Measurements from ENCODE around the gene GDA. TPM values are rescaled to one million over a fixed set of nuclear protein-coding genes. Genes with fewer than 3 reads are reported as not detected.
"Not testable (repeated sequence)": the region's sequence is repeated elsewhere in the genome, so short reads cannot be mapped to it uniquely, and the experiment has no call there.

The GDA gene
- total RNA-seq, 1 donor from 2014 or later, result 1.8 TPM

DNA sequence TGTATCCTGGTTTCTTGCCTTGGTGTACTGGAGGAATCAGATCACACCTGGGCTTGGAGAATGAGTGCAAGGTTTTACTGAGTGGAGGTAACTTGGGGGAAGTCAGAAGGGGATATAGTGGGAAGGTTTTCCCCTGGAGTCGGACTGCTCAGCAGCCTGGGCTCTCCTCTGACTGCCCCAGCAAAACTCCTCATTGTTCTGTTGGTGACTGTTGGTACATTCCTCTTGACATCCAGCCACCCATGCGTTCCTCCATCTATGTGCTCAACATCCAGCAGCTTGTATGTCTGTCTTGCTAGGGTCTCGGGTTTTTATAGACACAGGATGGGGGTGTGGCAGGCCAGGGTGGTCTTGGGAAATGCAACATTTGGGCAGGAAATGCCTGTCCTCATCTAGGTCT lies 119.7 kb downstream of the GDA start:
- Histone ChIP-seq H3K36me3 (ENCODE audit: control insufficient read depth, insufficient read depth, low read length) (no peaks in the 10 kb centered on the region), H3K27me3 (ENCODE audit: control insufficient read depth, insufficient read depth, low read length) (no peaks in the 10 kb centered on the region), H3K4me3 (ENCODE audit: low read depth, low read length) (no peak overlapping the region)
- FAIRE-seq (no peak), DNase-seq (ENCODE audit: low read depth) (no peak)
- TF ChIP-seq, protein P1, sequence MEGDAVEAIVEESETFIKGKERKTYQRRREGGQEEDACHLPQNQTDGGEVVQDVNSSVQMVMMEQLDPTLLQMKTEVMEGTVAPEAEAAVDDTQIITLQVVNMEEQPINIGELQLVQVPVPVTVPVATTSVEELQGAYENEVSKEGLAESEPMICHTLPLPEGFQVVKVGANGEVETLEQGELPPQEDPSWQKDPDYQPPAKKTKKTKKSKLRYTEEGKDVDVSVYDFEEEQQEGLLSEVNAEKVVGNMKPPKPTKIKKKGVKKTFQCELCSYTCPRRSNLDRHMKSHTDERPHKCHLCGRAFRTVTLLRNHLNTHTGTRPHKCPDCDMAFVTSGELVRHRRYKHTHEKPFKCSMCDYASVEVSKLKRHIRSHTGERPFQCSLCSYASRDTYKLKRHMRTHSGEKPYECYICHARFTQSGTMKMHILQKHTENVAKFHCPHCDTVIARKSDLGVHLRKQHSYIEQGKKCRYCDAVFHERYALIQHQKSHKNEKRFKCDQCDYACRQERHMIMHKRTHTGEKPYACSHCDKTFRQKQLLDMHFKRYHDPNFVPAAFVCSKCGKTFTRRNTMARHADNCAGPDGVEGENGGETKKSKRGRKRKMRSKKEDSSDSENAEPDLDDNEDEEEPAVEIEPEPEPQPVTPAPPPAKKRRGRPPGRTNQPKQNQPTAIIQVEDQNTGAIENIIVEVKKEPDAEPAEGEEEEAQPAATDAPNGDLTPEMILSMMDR (IDR thresholded peaks at IDR 0.05; ENCODE audit: insufficient read depth, low read length, severe bottlenecking), result no peak

GRCh38 chr9:72270359-72270758 lies 121.1 kb downstream of the GDA start:
- not testable (repeated sequence) for DNase-seq (ENCODE audit: low read depth); FAIRE-seq; H3K4me3 ChIP-seq (ENCODE audit: low read depth, low read length); H3K36me3 ChIP-seq (ENCODE audit: control insufficient read depth, insufficient read depth, low read length); H3K27me3 ChIP-seq (ENCODE audit: control insufficient read depth, insufficient read depth, low read length)

- DNase-seq (ENCODE audit: low read depth), result peak; percentile 52
- Histone ChIP-seq H3K36me3 (ENCODE audit: control insufficient read depth, insufficient read depth, low read length) (no peaks in the 10 kb centered on the region), H3K27me3 (ENCODE audit: control insufficient read depth, insufficient read depth, low read length) (no peaks in the 10 kb centered on the region), H3K4me3 (ENCODE audit: low read depth, low read length) (no peak overlapping the region)
- no peak for FAIRE-seq
- TF ChIP-seq, protein P1 (IDR thresholded peaks at IDR 0.05; ENCODE audit: insufficient read depth, low read length, severe bottlenecking), result peak; percentile 72
Measured at GRCh38 chr9:72271613-72272478, 122.6 kb downstream of the GDA start.

DNA sequence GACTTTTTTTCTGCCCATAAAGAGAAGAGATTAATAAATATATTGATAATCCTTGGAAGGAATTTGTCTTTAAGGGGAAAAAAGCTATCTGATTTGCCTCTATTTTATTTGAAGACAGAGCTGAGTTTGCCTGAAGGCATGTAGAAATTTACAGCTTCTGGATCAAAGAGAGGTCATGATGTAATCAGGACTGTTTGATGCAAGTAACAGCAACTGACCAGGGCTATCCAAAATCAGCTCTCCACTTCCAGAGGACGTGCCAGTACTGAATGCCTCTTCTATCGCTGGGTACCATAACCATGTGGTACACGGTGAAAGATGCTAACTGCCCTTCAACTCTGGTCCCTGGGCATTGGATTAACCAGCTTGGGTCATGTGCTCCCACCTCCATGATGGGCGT lies 125.2 kb downstream of the GDA start:
- Histone ChIP-seq H3K4me3 (ENCODE audit: low read depth, low read length) (no peak overlapping the region), H3K36me3 (ENCODE audit: control insufficient read depth, insufficient read depth, low read length) (no peaks in the 10 kb centered on the region), H3K27me3 (ENCODE audit: control insufficient read depth, insufficient read depth, low read length) (no peaks in the 10 kb centered on the region)
- DNase-seq (ENCODE audit: low read depth), result peak; percentile 46
- TF ChIP-seq, protein P1 (IDR thresholded peaks at IDR 0.05; ENCODE audit: insufficient read depth, low read length, severe bottlenecking), result no peak
- FAIRE-seq, result no peak

GRCh38 chr9:72274916-72275315 lies 125.7 kb downstream of the GDA start:
- no peak for FAIRE-seq
- TF ChIP-seq, protein P1 (IDR thresholded peaks at IDR 0.05; ENCODE audit: insufficient read depth, low read length, severe bottlenecking), result no peak
- peak; percentile 93 for DNase-seq (ENCODE audit: low read depth)
- no peaks in the 10 kb centered on the region for H3K36me3 ChIP-seq (ENCODE audit: control insufficient read depth, insufficient read depth, low read length)
- H3K4me3 ChIP-seq (ENCODE audit: low read depth, low read length), result no peak overlapping the region
- H3K27me3 ChIP-seq (ENCODE audit: control insufficient read depth, insufficient read depth, low read length), result no peaks in the 10 kb centered on the region

GRCh38 chr9:72276429-72276828 lies 127.2 kb downstream of the GDA start:
- FAIRE-seq, result no peak
- no peaks in the 10 kb centered on the region for H3K27me3 ChIP-seq (ENCODE audit: control insufficient read depth, insufficient read depth, low read length)

More at GRCh38 chr9:72276429-72276828, 127.2 kb downstream of the GDA start:
- TF ChIP-seq, protein P1 (IDR thresholded peaks at IDR 0.05; ENCODE audit: insufficient read depth, low read length, severe bottlenecking), result no peak
- Histone ChIP-seq H3K36me3 (ENCODE audit: control insufficient read depth, insufficient read depth, low read length) (no peaks in the 10 kb centered on the region), H3K4me3 (ENCODE audit: low read depth, low read length) (no peak overlapping the region)
- peak; percentile 18 for DNase-seq (ENCODE audit: low read depth)

All from bronchial epithelial cell (primary cell).